ENCODE data around the gene IQSEC3. TPM values are rescaled to one million over a fixed set of nuclear protein-coding genes. Genes with fewer than 3 reads are reported as not detected.

IQSEC3 gene
- total and polyA plus RNA-seq, 11 donors, result 0.29 to 3.2 (median 1.5) TPM

DNA sequence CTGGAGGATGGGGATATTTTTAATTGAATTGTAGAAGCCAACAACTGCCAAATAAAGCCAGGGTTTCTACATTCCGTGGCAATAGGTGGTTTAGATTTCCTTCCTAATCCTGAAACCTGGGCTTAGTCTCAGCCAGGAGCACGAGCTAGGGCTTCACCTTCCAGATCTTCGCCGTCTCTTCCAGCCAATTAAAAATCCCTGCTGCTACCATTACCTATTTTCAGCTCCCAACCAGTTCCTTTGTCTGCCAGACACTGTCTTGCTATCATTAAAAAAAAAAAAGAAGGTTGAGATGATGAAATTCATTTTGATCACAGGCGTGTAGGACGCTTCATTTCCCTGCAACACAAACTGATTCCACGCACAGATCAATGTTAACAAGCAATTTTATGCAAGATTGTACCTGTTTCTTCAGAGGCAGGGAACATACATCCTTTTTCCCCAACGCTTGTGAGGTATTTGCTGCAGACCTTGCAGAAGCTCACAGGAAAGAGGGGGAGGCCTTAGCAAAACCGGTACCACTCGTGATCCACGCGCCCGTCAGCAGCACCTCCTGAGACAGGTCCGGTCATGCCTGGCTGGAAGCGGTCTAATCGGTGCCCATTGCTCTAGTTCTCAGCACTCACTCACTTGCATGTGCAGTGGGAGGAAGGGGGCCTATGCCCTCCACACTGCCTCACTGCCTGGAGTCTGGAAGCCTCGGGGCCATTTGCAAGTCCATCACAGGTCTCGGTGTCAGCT lies 82.3 kb downstream of the IQSEC3 start:
- DNase-seq, result no peak
- 84 to 89% (median 86%) methylated on average over 15 to 18 of the region's 18 CpGs for WGBS, 4 donors
- no peak overlapping the region for H3K27ac ChIP-seq
- H3K4me3 ChIP-seq, result no peak overlapping the region
- no peak for ATAC-seq
- H3K36me3 ChIP-seq, result no peaks in the 10 kb centered on the region
- intact Hi-C loops (cut with DNase I), result no loop called here
- no peaks in the 10 kb centered on the region for H3K9me3 ChIP-seq
- H3K4me1 ChIP-seq, result peaks cover 0 to 11% (median 0%) of the 10 kb centered on the region in 12 donors
- no peak for TF ChIP-seq POLR2A (IDR thresholded peaks at IDR 0.05)
- TF ChIP-seq CTCF (IDR thresholded peaks at IDR 0.05), result no peak
- no peaks in the 10 kb centered on the region for H3K27me3 ChIP-seq

DNA sequence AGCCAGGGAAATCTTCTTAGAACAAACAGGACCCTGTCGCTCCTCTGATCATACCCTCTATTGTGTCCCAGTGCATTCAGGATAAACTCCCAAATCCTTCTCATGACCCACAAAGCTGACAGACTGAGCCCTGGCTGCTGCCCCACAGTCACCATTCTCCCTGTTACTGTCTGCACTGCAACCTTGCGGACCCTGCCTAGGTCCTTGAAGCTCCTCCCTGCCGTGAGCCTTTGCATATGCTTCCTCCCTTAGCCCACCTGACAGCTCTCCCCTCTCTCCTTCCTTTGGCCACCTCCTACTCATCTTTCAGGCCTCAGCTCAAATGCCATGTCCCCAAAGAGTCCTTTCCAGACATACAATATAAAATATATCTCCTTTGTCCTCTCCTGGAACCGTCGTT lies 85.0 kb downstream of the IQSEC3 start:
- intact Hi-C loops (cut with DNase I), result no loop called here
- Histone ChIP-seq H3K4me1 (no peaks in the 10 kb centered on the region), H3K36me3 (no peaks in the 10 kb centered on the region), H3K9me3 (no peaks in the 10 kb centered on the region), H3K27ac (no peak overlapping the region), H3K4me3 (no peak overlapping the region), H3K27me3 (no peaks in the 10 kb centered on the region)
- 81 to 85% (median 83%) methylated on average over 5 of the region's 5 CpGs for WGBS, 4 donors
- no peak for TF ChIP-seq CTCF (IDR thresholded peaks at IDR 0.05)
- TF ChIP-seq POLR2A (IDR thresholded peaks at IDR 0.05), result no peak
- ATAC-seq (no peak), DNase-seq (no peak)

GRCh38 chr12:152440-152839 lies 85.9 kb downstream of the IQSEC3 start:
- WGBS, 4 donors, result 61 to 70% (median 69%) methylated on average over 2 to 3 of the region's 3 CpGs
- no peak for TF ChIP-seq POLR2A (IDR thresholded peaks at IDR 0.05)
- no peak for TF ChIP-seq CTCF (IDR thresholded peaks at IDR 0.05)
- no peak overlapping the region for H3K4me3 ChIP-seq
- no peaks in the 10 kb centered on the region for H3K36me3 ChIP-seq
- H3K9me3 ChIP-seq, result no peaks in the 10 kb centered on the region
- intact Hi-C loops (cut with DNase I), result no loop called here
- DNase-seq (no peak), ATAC-seq (no peak)
- H3K27ac ChIP-seq, result no peak overlapping the region
- H3K4me1 ChIP-seq, result no peaks in the 10 kb centered on the region
- no peaks in the 10 kb centered on the region for H3K27me3 ChIP-seq

DNA sequence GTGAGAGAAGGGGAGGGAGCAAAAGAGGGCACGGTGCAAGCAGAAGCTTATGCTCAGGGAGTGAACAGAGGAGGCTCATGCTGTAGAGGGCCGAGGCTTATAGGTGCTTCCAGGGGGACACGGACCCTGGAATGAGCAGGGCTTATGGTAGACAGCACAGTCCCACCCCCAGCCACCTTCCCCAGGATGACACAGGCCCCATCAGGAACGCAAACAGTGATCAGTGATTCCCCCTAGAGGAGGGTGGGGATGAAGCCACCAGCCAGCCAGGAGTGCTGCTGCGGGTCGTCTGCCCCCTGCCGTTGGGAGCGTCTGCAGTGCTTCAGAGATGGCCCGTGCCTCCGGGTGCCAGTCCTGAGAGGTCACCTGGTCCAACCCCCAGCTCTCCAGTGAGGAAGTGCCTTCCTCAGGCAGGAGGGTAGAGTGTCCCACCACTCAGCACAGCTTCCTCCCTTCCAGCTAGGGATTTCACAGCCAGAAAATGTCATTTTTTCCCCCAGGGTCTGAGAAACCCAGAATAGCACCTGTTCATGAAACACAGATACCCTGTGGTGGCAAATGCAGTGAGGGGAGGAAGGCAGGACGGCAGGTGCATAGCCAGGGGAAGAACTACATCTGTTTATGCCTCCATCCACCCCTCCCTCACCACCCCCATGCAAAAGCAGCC lies 86.6 kb downstream of the IQSEC3 start:
- H3K27me3 ChIP-seq, result no peaks in the 10 kb centered on the region
- peak in 3 of 5 donors; percentile 60 to 67 (median 64) for DNase-seq
- peak; percentile 65 to 87 (median 78) for ATAC-seq
- peaks cover 0 to under 1% (median 0%) of the 10 kb centered on the region in 9 donors for H3K36me3 ChIP-seq
- H3K27ac ChIP-seq, result no peak overlapping the region
- H3K9me3 ChIP-seq, result no peaks in the 10 kb centered on the region
- no peaks in the 10 kb centered on the region for H3K4me1 ChIP-seq
- H3K4me3 ChIP-seq, result no peak overlapping the region
- intact Hi-C loops (cut with DNase I), result no loop called here
- TF ChIP-seq POLR2A (IDR thresholded peaks at IDR 0.05) (no peak), CTCF (IDR thresholded peaks at IDR 0.05) (peak; percentile 36 to 66 (median 59))
- WGBS, 4 donors, result 16 to 27% (median 26%) methylated on average over 10 to 11 of the region's 11 CpGs

Data from heart left ventricle (tissue), 16 donors.